LHCN-M2 (cell line): ENCODE measurements around the gene AP3S2. TPM values are rescaled to one million over a fixed set of nuclear protein-coding genes. Genes with fewer than 3 reads are reported as not detected.
A peak's percentile ranks its signal among the peaks of the same experiment; 100 is the strongest.
"Not testable (repeated sequence)": the region's sequence is repeated elsewhere in the genome, so short reads cannot be mapped to it uniquely, and the experiment has no call there.

ENCODE experiments used
- DNase-seq: peaks from one replicate; pipeline ENCODE4 v3.0.0-alpha.2; 2012; ENCODE audit warnings: low read depth
- total RNA-seq: library from RNA; depleted of rRNA; stranded (reverse); fragments of >200 nt; gene quantifications from 2 replicates; pipeline ENCODE4 v1.2.3, GENCODE V29; 2014

The AP3S2 gene
- total RNA-seq, 1 experiment from 2014 or later: 56.6 TPM

DNA sequence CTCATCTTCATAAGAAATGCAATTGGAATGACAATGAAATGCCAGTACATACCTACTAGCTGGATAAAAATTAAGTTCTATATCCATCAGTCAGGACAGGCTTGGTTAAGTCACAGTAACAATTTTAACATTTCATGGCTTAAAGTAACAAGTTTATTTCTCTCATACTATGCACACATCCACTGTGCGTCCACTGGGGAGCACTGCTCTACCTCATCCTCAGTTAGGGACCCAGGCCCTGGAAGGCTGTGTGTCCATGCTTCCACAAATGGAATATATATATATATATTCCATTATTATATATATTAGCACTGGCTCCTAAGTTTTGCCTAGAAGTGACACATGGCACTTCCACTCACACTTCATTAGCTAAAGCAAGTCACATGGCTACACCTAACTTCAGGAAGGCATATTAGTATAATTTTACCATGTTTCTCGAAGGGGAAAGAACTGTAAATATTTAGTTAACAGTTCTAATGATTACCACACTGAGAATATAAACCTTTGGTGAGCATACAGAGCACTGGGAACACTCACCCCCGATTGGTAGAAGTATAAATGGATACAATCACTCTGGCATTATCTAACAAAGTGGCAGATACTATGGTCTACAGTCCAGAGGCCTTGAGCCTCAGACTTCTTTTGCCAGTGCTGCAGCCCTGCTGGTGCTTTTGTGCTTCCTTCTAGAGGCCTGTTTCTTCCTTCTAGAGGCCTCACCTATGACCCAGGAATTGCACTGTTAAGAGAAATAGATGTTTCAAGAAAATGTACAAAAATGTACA, 28.6 kb downstream of the AP3S2 start:
- DNase-seq: no peak

DNA sequence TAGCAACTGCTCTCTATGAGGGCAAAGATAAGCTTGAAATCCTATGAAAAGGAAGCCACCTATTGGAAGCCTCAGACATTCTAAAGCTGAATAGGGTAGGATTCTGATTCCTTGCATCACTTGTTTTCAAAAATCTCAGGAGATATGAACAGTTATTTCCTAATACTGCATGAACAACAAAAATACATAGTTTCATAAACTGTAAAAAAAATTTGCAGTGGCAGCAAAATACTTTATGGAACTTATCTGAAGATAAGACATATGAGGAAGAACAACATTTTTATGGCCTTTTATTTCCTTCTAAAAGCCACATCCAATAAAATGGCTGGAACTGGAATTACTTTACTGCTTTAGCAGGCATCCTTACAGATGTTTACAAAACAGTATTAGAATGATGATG, 29.9 kb downstream of the AP3S2 start:
- no peak for DNase-seq

DNA sequence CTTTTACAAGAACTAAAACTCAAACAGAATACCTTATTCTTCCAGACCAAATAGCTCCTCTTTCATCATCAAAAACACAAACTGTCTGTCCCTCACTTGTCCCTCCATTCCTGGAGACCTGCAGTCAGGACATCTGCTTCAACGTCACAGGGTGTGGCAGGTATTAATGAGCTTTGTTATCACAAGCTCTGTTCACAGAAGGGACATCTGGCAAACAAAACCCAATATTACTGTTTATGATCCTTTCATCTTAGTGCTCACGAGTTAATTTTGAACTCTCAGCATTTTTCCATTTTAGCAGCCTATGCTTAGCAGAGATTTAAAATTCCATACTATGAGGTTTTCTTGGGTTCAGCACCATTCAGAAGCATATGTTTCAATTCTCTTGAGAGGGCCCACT, 32.9 kb downstream of the AP3S2 start:
- DNase-seq: no peak

DNA sequence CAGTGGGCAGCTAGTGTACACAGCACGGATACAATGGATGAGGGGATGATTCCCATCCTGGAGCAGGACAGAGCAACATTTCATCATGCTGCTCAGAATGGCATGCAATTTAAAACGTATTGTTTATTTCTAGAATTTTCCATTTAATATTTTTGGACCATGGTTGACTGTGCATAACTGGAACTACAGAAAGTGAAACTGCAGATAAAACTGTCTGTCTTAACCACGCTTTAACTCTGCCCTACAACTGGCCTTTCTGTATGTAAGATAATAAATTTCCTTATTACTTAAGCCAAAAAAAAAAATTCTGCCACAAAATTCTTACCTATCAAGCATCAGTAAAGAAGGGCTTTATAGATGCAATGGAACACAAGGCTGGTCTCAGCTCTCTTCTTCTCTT, 33.4 kb downstream of the AP3S2 start:
- no peak for DNase-seq

DNA sequence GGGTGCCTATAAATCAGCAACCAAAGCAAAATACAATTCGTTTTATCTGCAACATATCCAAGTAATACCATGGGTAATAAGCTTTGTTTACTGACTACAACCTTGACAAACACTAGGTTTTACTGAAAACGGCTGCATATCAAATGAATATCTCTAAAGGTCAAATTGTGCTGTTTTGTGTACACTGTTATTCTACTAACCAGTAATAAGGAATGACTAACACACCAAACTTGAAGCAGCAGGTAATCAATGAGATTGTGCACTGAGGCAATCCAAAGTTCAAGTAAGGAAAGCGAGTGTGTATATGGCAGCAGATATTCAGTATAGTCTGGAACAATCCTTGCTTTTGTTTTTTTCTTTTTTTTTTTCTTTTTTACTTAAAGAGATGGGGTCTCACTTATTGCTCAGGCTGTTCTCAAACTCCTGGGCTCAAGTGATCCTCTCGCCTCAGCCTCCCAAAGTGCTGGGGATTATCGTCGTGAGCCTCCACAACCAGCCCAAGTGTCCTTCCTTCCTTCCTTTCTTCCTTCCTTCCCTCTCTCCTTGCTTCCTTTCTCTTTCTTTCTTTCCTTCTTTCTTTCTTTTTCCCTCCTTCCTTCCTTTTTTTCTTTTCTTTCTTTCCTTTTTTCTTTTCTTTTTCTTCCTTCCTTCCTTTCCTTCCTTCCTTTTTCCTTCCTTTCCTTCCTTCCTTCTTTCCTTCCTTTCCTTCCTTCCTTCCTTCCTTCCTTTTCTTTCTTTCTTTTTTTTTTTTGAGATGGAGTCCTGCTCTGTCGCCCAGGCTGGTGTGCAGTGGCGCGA, 34.9 kb downstream of the AP3S2 start:
- no peak for DNase-seq

DNA sequence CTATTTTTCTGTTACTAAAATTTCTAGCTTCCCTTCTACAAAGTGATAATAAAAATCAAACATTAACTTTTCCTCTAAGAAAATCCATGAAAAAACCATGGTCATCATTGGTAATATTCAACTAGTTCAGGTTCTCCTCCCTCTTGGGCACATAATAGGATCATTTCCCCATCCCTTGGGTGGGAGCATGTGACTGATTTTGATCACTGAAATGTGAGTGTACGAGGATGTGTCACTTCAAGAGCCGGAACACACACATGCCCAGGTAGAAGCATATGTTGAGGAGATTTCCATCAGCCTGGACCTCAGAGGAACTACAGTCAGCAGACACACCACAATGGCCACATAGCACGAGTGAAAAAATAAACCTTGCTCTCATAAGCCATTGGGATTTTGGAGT, 36.1 kb downstream of the AP3S2 start:
- DNase-seq: no peak

DNA sequence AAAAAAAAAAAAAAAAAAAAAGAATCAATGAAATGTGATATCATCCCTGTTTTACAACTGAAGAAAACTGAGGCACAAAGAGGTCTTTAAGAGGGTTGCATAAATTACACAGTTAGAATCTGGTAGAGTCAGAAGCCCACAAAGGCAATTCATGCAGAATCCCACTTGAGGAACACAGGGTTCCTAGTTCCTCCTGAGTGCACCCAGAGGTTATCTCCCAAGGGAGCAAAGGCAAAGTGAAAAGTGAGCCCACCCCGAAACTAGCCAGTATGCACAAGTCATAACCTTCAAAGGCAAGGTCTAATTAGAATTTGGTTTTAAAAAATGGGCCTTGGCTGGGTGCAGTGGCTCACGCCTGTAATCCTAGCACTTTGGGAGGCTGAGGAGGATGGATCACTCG, 37.8 kb downstream of the AP3S2 start:
- DNase-seq: no peak

DNA sequence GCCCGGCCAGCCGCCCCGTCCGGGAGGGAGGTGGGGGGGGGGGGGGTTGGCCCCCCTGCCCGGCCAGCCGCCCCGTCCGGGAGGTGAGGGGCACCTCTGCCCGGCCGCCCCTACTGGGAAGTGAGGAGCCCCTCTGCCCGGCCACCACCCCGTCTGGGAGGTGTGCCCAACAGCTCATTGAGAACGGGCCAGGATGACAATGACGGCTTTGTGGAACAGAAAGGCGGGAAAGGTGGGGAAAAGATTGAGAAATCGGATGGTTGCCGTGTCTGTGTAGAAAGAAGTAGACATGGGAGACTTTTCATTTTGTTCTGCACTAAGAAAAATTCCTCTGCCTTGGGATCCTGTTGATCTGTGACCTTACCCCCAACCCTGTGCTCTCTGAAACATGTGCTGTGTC, 38.9 kb downstream of the AP3S2 start:
- not testable (repeated sequence) for DNase-seq

DNA sequence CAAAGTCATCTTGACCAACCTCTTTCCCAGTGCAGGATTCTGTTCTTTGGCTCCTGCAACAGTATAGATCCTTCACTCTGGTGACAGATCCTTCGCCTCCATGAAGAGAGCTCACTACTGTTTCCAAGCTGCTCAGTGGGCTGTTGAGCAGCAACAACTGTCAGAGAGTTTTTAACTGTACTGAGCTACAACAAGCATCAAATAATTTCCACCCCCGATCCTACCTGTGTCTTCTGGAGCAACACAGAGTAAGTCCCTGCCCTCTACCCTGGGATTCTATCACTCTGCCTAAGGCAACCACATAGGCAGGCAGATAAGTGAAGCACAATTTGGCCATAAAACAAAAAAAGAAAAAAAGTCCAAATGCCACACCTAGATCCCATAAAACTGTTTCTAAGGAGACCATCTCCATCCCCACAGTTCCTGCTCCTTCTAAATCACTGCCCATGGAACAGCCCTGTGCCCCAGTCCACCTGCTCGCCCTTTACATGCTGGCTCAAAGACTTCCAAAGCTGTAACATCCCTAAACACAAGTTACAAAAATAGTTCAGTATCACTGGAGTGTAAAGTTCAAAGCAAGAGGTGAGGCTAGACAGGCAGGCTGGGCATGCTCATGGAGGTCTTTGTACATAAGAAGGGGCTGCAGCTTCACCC, 41.3 kb downstream of the AP3S2 start:
- DNase-seq: no peak

DNA sequence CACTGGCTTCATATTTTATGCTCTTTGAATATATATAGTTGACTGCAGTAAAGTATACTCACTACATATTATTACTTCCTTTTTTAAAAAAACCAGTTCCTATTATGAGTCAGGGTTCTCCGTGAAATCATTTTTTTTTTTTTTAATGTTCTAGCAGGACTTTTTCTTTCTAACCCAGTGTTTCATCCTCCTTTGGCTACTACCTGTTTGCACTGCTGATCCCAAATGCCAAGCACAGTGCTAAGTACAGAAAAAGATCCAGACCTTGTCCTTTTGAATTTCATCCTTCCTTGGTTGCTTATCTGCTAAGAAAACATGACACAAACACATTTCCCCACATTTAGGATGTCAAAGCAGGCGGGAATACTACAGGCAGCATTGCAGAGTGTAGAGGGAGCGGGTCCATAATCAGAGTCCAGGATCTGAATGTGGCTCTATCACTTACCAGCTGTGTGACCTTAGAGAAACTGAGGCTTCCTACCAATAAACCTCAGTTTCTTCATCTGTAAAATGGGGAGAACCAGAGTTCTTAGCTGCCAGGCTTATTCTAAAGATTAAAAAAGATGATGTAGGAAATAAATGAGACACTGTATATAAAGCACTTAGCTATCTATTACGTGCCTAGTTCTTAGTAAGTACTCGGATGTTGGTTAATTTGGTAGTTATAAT, 42.0 kb downstream of the AP3S2 start:
- no peak for DNase-seq

DNA sequence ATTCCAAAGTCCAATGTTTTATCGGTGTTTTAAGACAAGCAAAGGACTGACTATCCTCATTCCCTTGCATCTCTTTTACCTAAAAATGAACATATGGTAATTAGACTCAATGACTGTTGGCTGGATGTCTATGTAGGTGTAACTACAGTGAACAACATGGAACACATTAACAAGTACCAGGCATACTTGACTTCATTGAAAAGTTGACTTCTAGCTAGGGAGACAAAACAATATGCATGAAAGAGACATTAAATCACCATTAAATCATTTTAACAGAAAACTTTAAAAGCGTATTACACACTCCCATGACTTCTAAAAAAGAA, 44.9 kb downstream of the AP3S2 start:
- no peak for DNase-seq

DNA sequence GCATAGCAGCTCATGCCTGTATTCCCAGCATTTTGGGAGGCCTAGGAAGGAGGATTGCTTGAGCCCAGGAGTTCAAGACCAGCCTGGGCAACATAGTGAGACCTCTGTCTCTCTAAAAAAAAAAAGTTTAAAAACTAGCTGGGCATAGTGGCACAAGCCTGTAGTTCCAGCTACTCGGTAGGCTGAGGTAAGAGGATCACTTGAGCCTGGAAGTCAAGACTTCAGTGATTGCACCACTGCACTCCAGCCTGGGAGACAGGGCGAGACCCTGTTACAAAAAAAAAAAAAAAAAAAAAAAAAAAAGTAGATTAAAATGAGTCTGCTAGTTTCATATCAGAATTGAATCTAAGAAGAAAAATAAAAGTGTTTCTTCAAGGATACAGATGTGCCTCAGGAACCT, 46.7 kb downstream of the AP3S2 start:
- DNase-seq: no peak

DNA sequence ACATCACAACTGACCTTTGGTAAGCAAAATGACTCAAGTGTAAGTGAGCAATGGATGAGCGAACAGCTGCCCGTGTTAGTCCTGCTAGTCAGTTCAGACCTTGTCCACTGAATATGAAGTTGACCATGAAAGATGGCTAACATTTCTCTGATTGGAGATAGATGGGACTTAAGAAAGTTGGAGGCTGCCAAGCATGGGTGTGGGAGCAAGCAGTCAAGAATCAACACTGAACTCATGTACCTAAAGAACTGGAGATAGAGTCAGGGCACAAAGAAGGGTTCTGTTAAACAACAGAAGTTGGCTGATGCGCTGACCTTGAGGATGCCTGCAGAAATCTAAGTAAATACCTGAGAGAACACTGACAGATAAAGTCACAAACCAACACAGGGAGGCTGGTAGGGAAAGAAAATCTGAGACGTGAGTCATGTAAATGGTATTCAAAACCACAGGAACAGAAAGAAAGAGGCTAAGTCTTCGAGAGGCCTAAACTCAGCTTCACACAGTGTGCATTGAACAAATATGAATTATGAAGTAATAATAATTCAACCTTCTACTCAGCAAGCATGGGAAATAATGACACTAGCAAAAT, 48.4 kb downstream of the AP3S2 start:
- DNase-seq: peak; percentile 96

DNA sequence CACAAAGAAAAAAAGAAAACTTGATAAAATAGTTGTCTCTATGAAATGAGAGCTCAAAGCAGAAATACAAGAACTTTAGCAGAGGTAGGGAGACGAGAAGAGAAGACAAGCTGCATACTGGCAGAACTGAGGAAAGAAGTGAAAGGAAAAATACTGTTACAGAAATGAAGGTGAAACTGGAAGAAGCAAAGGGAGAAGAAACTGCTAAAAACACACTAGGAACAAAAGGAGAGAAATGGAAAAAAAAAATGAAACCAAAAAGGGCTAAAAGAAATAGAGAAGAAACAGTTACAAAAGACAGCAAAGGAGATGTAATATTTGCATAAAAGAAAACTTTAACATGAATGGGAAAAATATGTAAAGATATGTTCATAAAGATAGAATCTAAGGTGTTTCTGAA, 51.8 kb downstream of the AP3S2 start:
- DNase-seq: no peak

DNA sequence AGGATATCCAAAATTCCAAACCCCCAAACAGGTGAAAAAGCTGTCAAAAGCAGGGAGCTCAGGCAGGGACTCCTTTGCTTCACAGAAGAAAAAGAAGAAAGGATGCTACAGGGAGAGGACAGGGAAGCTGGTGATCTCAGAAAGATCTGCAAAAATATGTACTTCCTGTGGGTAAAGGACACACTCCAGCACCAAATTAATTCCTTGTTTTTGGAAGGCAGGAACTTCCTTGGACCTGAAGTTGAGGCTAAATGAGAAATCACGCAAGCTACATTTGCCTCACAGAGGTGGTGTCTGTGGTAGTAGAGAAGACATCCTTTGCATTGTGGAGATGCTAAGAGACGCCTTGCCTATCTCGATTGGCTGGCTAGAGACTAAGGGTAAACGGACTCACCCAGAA, 52.5 kb downstream of the AP3S2 start:
- no peak for DNase-seq

DNA sequence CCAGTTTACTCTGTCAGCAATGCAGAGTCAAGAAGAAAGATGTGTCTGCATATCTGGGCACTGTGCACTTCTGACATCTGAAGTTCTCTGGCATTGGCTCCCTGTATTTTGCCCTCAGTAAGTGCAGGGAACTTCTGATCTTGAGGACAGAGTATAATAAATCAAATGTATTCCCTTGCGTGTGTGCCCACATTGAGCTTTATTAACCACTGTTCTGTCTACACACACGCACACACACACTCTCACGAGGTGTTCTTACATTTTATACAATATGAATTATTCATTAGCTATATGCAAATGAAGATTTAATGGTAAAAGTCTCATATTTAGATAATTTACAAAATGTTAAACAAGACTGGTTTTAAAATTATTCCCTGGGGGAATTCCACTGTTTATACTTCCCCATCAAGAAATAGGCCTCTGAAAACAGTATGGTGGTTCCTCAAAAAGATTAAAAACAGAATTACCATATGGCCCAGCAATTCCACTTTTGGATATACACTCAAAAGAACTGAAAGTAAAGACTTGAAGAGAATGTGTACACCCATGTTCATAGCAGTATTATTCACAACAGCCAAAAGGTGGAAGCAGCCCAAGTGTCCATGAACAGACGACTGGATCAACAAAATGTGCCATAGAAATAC, 54.5 kb downstream of the AP3S2 start:
- DNase-seq: no peak

DNA sequence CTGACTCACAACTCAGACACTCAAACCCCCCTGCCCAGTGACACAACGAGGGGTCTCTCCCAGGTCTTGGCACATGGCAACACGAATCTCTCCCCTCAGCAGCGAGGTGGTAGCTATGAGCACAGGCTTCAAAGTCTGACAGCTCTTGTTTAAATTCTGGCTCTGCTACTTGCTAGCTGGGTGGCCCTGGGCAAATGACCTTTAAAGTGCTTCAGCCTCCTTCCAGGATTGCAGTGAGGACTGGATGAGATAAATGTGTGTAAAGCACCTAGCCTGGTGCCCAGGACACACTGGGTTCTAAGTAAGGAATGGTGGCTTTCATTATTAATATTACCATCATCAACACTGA, 56.0 kb downstream of the AP3S2 start:
- no peak for DNase-seq

DNA sequence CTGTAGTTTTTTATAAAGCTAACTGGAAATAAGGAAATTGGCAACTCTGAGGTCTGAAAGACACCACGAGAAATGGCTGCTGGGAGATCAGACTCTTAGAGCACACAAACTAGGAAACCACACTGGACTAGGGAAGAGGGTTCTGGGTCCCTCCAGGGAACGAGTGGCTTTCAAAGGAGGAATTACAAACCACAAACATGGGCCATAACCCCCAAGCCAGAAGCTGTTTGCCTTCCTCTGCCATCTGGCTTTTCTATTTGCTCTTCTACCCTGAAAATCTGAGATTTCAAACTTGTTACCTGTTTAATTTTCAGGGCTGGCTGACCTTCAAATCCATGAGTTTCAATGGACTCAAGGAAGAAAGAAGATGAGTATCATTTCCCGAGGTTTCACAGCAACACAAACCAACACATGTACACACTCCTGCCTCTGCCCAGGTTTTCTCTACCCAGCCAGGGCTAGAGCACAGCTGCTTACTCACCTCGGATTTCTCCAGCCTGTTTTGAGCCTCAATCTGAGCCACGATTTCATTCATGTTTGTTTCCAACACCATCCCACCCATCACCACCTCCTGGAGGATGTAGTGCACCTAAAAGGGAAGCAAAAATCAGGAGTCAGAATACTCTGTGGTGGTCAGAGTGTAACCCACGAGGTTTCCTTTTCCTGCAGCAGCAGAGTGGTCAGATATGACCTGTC, 56.5 kb downstream of the AP3S2 start:
- peak; percentile 72 for DNase-seq

DNA sequence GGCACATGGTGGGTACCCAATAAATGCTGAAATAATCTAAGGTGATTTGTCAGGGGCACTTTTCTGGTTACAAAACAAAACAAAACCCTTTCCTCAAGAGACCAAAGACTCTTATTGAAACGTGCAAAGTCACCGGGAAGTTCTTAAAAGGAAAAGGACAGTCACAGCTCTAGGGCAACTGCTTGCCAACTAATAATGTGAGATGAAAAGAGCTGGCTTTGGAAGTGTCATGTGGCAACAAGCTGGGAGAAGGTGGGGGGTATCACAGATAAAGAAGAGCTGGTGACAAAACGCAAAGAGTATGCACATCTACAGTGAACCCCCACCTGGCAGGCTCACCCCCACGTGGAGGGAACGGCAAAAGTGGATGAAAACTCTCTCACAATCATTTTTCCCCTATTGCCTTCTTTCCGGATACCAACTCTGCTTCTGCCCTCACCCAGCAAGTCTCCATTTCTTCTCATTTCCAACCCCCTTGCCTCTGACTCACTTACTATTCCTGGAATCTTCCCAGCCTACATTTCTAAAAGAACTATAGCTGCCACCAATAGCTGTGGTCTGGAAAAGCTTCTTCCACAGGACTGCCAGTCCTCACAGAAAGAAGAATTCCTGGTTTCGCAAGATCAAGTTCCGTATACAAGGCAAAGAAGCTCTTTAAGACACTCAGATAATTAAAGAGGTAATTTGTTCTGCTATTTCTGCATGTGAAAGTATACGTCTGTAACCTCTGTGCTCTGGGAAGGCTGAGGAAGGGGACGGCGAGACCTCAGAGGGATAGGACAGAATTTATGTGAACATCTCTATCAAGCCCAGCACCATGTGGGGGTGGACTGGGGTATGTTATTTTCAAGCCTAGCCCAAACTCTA, 57.3 kb downstream of the AP3S2 start:
- peak; percentile 93 for DNase-seq

DNA sequence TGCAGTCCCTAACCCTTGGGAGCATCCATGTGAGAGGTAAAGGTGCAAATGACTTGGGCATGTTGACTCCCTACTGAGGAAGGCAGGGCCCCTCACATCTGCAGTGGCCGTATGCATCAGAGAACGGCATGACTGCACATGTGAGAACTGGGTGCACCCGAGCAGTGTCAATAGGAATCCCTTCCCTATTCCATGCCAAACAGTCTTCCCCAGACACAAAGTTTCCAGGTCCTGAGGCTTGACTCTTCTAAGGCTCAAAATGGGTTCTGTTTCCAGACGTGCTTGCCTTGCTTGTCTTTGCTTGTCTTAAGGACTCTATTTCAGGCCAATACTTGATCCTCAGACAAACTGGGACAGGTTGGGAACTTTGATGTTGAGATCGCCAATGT, 58.6 kb downstream of the AP3S2 start:
- DNase-seq: no peak
